Putamen (tissue), 1 donor: Measurements from ENCODE around the gene JDP2.

Experiments
- DNase-seq: peaks from one replicate; pipeline ENCODE4 v3.0.0-alpha.2; 2016; ENCODE audit warnings: low spot score

Gene JDP2

GRCh38 chr14:75484711-75485429, 57.0 kb downstream of the JDP2 start:
- DNase-seq, result no peak

GRCh38 chr14:75486318-75486717, 58.5 kb downstream of the JDP2 start:
- no peak for DNase-seq

GRCh38 chr14:75487155-75487671, 59.4 kb downstream of the JDP2 start:
- DNase-seq, result no peak

GRCh38 chr14:75489480-75489837, 61.6 kb downstream of the JDP2 start:
- DNase-seq, result no peak

GRCh38 chr14:75491376-75491978, 63.7 kb downstream of the JDP2 start:
- DNase-seq, result no peak

GRCh38 chr14:75492832-75493591, 65.2 kb downstream of the JDP2 start:
- no peak for DNase-seq

GRCh38 chr14:75493592-75494087, 65.8 kb downstream of the JDP2 start:
- DNase-seq, result no peak

GRCh38 chr14:75494896-75495295, 67.1 kb downstream of the JDP2 start:
- DNase-seq, result no peak

GRCh38 chr14:75495399-75495798, 67.6 kb downstream of the JDP2 start:
- no peak for DNase-seq

- DNase-seq, result no peak
Observed at GRCh38 chr14:75495882-75496281, 68.1 kb downstream of the JDP2 start.

GRCh38 chr14:75496755-75497154, 68.9 kb downstream of the JDP2 start:
- DNase-seq, result no peak

- no peak for DNase-seq
Observed at GRCh38 chr14:75497191-75497590, 69.4 kb downstream of the JDP2 start.

- no peak for DNase-seq
Observed at GRCh38 chr14:75497701-75498100, 69.9 kb downstream of the JDP2 start.

- DNase-seq, result no peak
Observed at GRCh38 chr14:75499084-75499875, 71.5 kb downstream of the JDP2 start.

GRCh38 chr14:75501080-75501479, 73.3 kb downstream of the JDP2 start:
- DNase-seq, result no peak

GRCh38 chr14:75504411-75504810, 76.6 kb downstream of the JDP2 start:
- no peak for DNase-seq

- no peak for DNase-seq
Observed at GRCh38 chr14:75506930-75507329, 79.1 kb downstream of the JDP2 start.

- DNase-seq, result no peak
Observed at GRCh38 chr14:75510547-75510946, 82.7 kb downstream of the JDP2 start.

GRCh38 chr14:75511201-75511600, 83.4 kb downstream of the JDP2 start:
- no peak for DNase-seq

GRCh38 chr14:75513911-75514672, 86.3 kb downstream of the JDP2 start:
- no peak for DNase-seq
